ENCODE data around the gene NDUFAF2.
A peak's percentile ranks its signal among the peaks of the same experiment; 100 is the strongest.

Gene NDUFAF2

DNA sequence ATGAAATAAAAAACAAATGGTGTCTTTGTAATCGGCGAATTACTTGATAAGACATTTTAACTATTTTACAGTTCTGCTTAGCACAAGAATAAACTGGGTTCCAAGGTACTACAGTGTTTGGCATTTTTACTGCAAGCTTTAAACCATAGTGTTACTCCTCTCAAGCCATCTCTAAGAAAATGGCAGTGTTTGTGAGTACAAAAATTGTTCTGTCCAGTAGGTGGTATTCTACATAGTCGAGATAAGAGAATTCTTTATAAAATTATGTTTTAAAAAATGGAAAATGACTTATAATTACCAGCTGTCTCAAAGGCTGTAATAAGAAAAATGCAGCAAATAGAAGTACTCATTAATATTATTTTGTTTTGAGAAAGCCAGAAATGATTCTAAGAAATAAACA is 214.1 kb downstream of the NDUFAF2 start:
- DNase-seq (ENCODE audit: low read depth, low spot score), result no peak
- no peak overlapping the region for H3K4me3 ChIP-seq (ENCODE audit: low read depth, low read length)
- CTCF ChIA-PET, result interaction anchor here (1.0 to 1.4 kb wide), 6 partner anchors 11 to 500 kb away, joined by 3 read pairs; partner anchors contain the start of gene ZSWIM6
- TF ChIP-seq, protein P1, sequence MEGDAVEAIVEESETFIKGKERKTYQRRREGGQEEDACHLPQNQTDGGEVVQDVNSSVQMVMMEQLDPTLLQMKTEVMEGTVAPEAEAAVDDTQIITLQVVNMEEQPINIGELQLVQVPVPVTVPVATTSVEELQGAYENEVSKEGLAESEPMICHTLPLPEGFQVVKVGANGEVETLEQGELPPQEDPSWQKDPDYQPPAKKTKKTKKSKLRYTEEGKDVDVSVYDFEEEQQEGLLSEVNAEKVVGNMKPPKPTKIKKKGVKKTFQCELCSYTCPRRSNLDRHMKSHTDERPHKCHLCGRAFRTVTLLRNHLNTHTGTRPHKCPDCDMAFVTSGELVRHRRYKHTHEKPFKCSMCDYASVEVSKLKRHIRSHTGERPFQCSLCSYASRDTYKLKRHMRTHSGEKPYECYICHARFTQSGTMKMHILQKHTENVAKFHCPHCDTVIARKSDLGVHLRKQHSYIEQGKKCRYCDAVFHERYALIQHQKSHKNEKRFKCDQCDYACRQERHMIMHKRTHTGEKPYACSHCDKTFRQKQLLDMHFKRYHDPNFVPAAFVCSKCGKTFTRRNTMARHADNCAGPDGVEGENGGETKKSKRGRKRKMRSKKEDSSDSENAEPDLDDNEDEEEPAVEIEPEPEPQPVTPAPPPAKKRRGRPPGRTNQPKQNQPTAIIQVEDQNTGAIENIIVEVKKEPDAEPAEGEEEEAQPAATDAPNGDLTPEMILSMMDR (IDR thresholded peaks at IDR 0.05; ENCODE audit: insufficient read depth, low read length, missing control alignments), result no peak
- POLR2A ChIA-PET, result interaction anchor here (1.4 kb wide), 1 partner anchor 173 kb away, joined by 4 read pairs; the partner anchor contains the start of gene ZSWIM6

DNA sequence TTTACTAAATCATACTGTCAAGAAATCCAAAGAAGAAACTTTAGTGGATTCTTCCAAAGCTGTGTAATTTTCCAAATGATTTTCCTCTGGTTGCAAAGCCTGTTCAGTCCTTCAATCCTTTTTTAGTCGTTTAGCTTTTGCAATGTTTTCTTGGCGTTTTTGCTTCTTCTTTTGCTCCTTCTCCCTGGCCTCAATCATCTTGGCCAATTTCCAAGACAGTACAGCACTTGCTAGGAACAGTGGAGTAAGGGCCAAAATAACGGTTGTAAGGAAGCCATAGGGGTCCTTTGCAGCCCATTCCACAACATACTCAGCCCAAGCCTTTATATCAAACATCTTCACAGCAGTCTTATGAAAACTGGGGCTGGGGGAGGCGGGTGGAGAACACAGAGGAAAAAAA is 214.8 kb downstream of the NDUFAF2 start:
- POLR2A ChIA-PET, result no interaction called here
- DNase-seq (ENCODE audit: low read depth, low spot score), result no peak
- CTCF ChIA-PET, result interaction anchor here (1.0 to 1.4 kb wide), 3 partner anchors 21 to 198 kb away, joined by 3 read pairs; no protein-coding TSS in a partner anchor
- H3K4me3 ChIP-seq (ENCODE audit: low read depth, low read length), result no peak overlapping the region
- TF ChIP-seq, protein P1 (IDR thresholded peaks at IDR 0.05; ENCODE audit: insufficient read depth, low read length, missing control alignments), result no peak

DNA sequence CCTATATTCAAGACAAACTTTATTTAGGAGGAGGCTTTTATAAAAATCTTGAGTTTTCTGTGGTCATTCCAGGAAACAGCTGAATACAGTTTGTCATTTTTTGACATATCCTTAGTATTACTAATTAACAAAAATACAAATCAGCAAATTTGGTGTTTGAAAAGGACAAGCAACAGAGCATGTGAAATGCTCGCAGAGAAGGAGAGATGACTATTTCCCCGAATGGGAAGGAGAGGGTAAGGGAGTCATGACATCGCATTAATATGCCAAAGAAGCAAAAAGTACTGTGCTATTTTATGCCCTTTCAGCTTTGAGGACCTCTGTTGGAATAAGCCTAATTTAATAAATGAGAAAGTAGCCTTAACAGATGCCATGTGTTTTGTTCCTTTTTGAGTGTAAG is 215.5 kb downstream of the NDUFAF2 start:
- DNase-seq (ENCODE audit: low read depth, low spot score), result no peak
- ChIA-PET POLR2A (no interaction called here), CTCF (interaction anchor here (1.0 kb wide), 1 partner anchor 21 kb away, joined by 3 read pairs; no protein-coding TSS in a partner anchor)
- TF ChIP-seq, protein P1 (IDR thresholded peaks at IDR 0.05; ENCODE audit: insufficient read depth, low read length, missing control alignments), result no peak
- H3K4me3 ChIP-seq (ENCODE audit: low read depth, low read length), result no peak overlapping the region

DNA sequence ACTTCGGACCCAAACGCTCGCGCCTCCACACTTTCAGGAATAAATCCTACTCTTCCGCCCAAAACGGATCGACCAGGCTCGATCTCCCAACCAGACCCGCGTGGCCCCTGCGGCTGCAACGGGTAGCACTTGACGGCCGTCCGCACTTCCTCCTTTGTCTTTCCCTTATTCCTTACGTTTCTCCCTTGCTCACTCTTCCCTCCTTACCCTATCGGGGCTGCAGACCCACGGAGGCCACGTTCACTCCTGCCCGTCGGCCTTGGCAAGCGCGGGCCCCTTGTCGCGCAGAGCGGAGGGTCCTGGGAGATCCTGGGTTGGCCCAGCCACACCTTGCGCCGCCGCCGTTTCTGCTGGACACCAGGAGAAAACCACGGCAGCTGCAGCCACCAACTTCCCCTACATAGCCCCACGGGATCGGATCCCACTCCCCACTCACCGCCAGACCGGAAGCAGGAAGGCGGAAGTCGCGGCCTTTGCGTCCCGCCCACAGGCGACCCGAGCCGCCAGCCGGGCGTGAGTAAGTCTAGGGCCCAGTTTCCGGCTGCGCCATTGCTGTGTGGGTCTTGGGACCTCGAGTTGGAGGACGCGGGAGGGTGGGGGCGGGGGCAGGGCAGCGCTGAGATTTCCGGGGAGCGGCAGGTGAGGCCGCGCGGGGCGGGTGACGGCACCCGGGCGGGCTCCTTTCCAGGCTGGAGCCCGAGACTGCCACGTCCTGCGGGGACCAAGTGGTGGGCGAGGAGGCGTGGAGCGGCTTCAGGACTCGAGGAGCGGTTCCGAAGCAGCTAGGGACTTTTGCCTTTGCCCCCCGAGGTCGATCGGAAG is 217.2 kb downstream of the NDUFAF2 start, which contains the start of gene SMIM15:
Gene SMIM15, minus strand, starts transcription at position 459 of the 822 bp plus-strand sequence. CDS start 2,297 bp downstream, outside the sequence.
- ChIA-PET POLR2A (interaction anchor here (1.0 to 3.2 kb wide), 2 partner anchors 13 to 169 kb away, joined by 3 to 20 read pairs; partner anchors contain the start of gene ZSWIM6), CTCF (interaction anchor here (1.6 kb wide), 1 partner anchor 497 kb away, joined by 6 read pairs; no protein-coding TSS in a partner anchor)
- peak; percentile 34 for DNase-seq (ENCODE audit: low read depth, low spot score)
- TF ChIP-seq, protein P1 (IDR thresholded peaks at IDR 0.05; ENCODE audit: insufficient read depth, low read length, missing control alignments), result no peak
- peak within 1 kb of the TSS; percentile 83 for H3K4me3 ChIP-seq (ENCODE audit: low read depth, low read length)

DNA sequence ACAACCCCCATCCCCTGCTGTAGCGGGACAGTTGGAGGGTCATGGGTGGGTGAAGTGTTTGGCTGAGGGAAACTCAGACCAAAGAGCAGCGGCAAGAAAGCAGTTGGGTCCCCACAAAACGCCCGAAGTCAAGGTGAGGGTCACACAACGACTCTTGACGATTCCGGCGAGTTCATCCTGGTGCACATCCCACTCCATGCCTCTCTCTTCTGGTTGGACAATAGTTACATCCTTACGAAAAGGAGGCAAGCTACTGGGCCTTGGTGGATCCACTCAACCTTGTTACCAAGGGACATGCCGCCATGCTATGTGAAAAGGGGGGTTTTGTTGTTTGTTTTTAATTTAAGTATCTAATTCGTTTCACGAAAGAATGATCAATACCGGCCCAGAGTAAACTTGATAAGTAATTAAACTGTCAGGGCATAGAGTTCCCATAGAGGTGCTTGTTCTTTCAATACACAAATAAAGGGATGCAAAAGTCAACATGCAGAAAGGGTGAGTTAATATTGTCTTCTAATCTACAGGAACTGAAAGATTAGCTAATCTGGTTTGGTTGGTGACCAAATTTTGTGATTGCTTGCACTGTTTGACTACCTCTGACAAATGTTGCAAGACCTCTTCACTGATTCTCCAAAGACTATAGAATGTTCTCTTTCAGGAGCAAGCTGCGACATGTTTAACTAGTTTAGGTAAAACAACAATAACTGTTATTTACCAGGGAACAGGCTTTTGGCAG is 218.0 kb downstream of the NDUFAF2 start:
- CTCF ChIA-PET, result interaction anchor here (1.1 to 1.6 kb wide), 2 partner anchors 117 to 496 kb away, joined by 4 to 6 read pairs; no protein-coding TSS in a partner anchor
- DNase-seq (ENCODE audit: low read depth, low spot score), result no peak

More for the DNA sequence above, 218.0 kb downstream of the NDUFAF2 start:
- POLR2A ChIA-PET, result interaction anchor here (1.0 to 3.2 kb wide), 2 partner anchors 12 to 168 kb away, joined by 3 to 20 read pairs; partner anchors contain the start of gene ZSWIM6
- peak overlapping the region; percentile 83 for H3K4me3 ChIP-seq (ENCODE audit: low read depth, low read length)
- TF ChIP-seq, protein P1 (IDR thresholded peaks at IDR 0.05; ENCODE audit: insufficient read depth, low read length, missing control alignments), result no peak

Measured in AG04449 (cell line).